HAP-1 (cell line): ENCODE data around the gene RNH1.
A peak's percentile ranks its signal among the peaks of the same experiment; 100 is the strongest.

ENCODE experiments used
- DNase-seq, 2 experiments: peaks; one replicate each; pipeline ENCODE4 v3.0.0-alpha.2; 2016 to 2020; ENCODE audit warnings: low spot score in 2 of 2
- H3K27me3 ChIP-seq: fragments of 250-450 bp; sonication (Bioruptor Pico); 2 replicates; pipeline ENCODE4 v1.5.1; 2020; ENCODE audit warnings: low read depth, mild to moderate bottlenecking, moderate library complexity
- H3K36me3 ChIP-seq: fragments of 250-450 bp; sonication (Bioruptor Pico); replicated peaks from 2 replicates; pipeline ENCODE4 v1.5.1; 2020; ENCODE audit warnings: mild to moderate bottlenecking
- H3K4me1 ChIP-seq: fragments of 250-450 bp; sonication (Bioruptor Pico); 2 replicates; pipeline ENCODE4 v1.5.1; 2020; ENCODE audit warnings: mild to moderate bottlenecking
- H3K4me3 ChIP-seq: fragments of 250-450 bp; sonication (Bioruptor Pico); 2 replicates; pipeline ENCODE4 v1.5.1; 2020; ENCODE audit warnings: mild to moderate bottlenecking, moderate library complexity
- H3K9me3 ChIP-seq: fragments of 250-450 bp; sonication (Bioruptor Pico); 2 replicates; pipeline ENCODE4 v1.5.1; 2020; ENCODE audit warnings: mild to moderate bottlenecking, moderate library complexity
- in situ Hi-C: fragments of 300-500 bp; cut with MboI; formaldehyde crosslinking; loops from 3 replicates; pipeline ENCODE4 v1.14.3; 2020; ENCODE audit warnings: low sequenced_read_pairs, inconsistent platforms, mixed read lengths

The RNH1 gene

DNA sequence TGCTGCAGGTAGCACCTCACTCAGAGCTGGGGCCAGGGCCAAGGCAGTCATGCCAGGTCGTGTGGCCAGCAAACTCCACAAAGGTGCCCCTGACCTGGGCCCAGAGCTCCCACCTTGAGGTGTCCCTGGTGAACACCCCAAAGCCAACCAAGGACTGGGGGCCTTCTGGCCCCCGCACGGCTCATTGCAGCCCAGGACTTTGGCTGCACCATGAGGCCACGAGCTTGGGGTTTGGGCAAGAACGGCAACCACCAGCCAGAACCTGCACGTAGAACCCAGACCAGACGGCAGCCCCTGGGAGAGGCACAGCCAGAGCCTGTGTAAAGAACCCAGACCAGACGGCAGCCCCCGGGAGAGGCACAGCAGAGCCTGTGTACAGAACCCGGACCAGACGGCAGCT, 38.1 kb upstream of the RNH1 start:
- Histone ChIP-seq H3K9me3 (no peaks in the 10 kb centered on the region), H3K36me3 (no peaks in the 10 kb centered on the region), H3K4me3 (no peak overlapping the region), H3K27me3 (no peaks in the 10 kb centered on the region), H3K4me1 (no peaks in the 10 kb centered on the region)
- DNase-seq, result no peak
- in situ Hi-C loops, result no loop called here

DNA sequence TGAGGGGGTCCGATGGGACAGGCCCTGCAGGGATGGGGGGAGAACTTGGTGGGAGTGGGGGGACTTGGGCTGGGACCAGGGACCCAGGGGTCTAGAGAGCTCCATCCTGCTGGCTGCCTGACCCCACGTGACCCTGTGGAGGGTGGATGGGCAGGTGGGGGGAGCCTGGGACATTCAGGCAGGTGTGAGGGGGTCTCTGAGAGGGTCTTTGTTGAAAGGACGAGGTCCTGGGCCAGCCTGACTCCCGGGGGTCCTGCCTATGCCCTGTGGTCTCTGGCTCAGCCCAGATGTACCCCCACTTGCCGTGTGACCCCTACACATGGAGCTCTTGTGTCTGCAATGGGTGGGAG, 37.8 kb upstream of the RNH1 start:
- no peaks in the 10 kb centered on the region for H3K9me3 ChIP-seq
- no peak for DNase-seq
- H3K4me1 ChIP-seq, result no peaks in the 10 kb centered on the region
- H3K36me3 ChIP-seq, result no peaks in the 10 kb centered on the region
- H3K4me3 ChIP-seq, result no peak overlapping the region
- no peaks in the 10 kb centered on the region for H3K27me3 ChIP-seq
- in situ Hi-C loops, result no loop called here

DNA sequence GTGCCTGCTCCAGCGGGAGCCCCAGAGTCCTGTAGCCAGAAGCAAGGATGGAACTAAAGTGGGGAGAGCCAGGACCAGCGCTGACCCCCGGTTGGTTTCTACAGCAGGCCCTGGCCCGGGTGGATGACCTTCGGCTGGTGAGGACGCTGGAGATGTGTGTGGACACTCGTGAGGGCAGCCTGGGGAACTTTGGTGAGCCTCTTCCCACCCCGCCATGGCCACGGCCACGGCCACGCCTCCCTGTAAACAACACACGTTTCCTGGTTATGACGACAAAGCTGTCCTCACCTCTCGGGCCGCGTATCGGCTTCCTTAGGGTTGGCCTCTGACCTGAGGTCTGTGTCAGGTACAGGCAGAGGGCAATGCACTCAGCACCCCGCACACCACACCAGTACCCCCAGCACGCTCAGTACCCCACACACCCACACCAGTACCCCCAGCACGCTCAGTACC, 34.4 kb upstream of the RNH1 start:
- Histone ChIP-seq H3K27me3 (no peaks in the 10 kb centered on the region), H3K9me3 (no peaks in the 10 kb centered on the region), H3K4me1 (no peaks in the 10 kb centered on the region; the same call in 1 of the 2 replicates), H3K36me3 (no peaks in the 10 kb centered on the region), H3K4me3 (no peak overlapping the region)
- in situ Hi-C loops, result no loop called here
- DNase-seq, result no peak

DNA sequence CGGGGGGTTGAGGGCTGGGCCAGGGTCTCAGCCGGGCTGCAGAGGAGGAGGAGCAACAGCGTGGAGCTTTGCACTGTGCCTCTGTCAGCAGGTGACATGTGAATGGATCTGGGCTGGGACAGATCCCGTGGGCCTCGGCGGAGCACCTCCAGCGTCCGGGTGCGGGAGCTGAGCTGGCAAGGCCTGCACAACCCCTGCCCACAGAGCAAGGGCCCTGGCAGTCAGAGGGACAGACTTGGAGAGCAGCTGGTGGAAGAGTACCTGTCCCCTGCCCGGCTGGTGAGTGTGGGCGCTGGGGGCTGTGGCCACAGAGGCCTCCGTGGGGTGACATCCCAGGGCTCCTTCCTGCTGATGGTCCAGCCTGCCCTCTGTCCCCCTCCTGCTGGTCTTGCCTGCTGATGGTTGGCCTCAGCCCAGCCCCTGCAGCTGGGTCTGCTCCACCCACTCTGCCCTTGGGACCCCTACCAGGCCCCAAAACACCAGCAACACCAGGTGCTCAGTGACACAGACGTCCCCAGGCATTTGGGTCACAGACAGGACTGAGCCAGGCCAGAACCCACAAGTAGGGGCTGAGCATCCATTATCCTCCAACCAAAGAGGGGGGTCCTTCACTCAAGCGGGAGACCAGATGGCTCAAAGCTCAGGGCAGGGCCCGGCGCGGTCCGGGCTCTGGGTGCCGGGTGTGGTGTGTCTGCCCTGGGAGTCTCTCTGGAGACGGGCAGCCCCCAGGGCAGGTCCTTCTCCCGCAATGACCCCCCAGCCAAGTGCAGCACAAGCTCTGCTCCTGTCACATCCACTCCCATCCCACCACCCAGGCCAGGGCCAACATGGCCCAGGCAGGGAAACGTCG, 33.8 kb upstream of the RNH1 start:
- Histone ChIP-seq H3K27me3 (no peaks in the 10 kb centered on the region), H3K4me3 (no peak overlapping the region), H3K36me3 (no peaks in the 10 kb centered on the region), H3K4me1 (no peaks in the 10 kb centered on the region; the same call in 1 of the 2 replicates), H3K9me3 (no peaks in the 10 kb centered on the region)
- no peak for DNase-seq
- in situ Hi-C loops, result no loop called here

DNA sequence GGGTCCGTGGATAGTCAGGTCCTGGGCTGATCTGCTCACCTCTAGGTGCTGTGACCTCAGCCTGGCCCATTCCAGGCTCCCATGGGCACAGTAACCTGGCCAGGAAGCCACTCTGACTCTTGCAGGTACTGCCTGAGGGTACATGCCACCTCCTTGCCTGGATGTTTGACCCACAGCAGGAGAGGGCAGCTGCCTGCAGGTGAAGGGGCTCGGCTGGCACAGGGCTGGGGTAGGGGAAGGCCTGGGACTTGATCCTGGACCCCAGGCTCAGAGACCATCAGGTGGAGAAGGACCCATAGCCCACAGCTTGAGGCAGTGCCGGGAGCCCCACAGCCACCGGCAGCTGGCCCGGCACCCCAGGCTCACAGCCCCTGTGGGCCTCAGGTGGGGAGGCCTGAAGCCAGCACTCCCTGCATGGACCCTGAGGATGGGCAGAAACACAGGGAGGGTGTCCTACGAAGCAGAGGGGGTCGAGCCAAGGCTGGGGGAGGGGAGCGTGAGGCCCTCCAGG, 33.0 kb upstream of the RNH1 start:
- Histone ChIP-seq H3K4me3 (no peak overlapping the region), H3K27me3 (no peaks in the 10 kb centered on the region), H3K36me3 (no peaks in the 10 kb centered on the region), H3K9me3 (no peaks in the 10 kb centered on the region), H3K4me1 (no peaks in the 10 kb centered on the region; the same call in 1 of the 2 replicates)
- in situ Hi-C loops, result no loop called here
- DNase-seq, result no peak

DNA sequence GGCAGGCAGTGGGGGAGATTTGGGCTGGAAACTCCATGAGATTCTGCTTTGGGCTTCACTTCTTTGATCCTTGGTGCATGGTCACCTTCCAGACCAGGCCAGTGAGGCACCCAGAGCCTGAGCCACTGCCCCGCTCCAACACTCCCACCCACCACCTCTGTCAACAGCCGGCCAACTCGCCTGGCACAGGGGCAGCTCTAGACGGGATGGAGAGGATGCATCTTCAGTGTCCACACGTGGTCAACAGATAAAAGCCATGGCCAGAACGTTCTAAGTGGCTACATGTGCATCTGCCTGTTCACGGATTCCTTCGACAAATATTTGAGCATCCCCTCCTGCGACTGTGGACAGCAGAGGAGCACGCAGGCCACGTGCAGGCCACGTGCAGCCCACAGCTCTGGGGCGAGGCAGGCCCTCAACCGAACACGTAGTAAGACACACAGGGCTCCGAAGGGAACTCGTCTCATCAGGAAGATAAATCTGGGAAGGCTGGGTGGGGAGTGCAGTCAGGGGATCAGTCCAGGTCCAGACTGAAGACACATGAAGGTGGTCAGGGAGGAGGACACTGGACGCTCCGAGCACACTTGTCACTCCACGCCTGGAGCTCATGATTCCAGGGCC, 31.5 kb upstream of the RNH1 start:
- Histone ChIP-seq H3K4me1 (no peaks in the 10 kb centered on the region; the same call in 1 of the 2 replicates), H3K27me3 (no peaks in the 10 kb centered on the region), H3K9me3 (no peaks in the 10 kb centered on the region), H3K4me3 (no peak overlapping the region), H3K36me3 (peaks cover 5% of the 10 kb centered on the region; the same call in 1 of the 2 replicates)
- no peak for DNase-seq
- in situ Hi-C loops, result no loop called here

DNA sequence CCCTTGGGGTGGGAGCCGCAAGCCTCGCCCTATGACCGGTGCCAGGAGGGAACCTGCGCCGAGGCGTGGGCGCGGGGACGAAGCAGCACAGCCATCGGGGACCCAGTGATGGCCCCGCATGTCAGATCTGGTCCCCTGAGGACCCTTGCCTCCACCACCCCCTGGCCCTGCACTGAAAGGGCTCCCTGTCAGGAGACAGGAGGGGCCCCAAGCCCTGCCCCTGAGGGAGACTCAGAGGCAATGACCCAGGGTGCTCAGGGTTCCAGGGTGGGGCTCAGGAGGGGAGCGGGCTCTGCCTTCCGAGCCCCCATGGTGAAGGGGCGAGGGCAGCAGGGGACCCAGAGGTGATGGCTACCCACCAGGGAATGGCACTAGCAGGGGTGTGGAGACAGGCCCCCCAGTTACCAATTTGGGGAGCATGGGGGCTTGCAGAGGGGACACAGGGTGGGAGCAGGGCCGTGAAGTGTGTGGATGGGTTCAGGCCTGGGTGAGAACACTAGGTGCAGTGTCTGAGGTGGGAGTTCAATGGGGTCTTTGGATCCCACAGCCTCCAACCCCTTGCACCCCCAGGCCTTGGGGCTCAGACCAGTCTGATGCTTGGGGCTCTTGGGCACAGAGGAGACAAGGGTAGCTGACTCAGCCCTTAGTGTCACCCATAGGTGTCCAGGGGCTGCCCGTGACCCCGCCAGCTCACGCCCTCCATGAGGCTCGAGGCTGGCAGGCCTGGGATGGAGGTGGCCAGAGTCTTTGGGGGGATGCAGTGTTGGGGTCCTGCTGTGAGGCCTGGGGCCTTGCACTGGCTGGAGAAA, 30.8 kb upstream of the RNH1 start:
- peaks cover 12% of the 10 kb centered on the region for H3K36me3 ChIP-seq
- no peaks in the 10 kb centered on the region for H3K27me3 ChIP-seq
- H3K4me1 ChIP-seq, result no peaks in the 10 kb centered on the region; the same call in 1 of the 2 replicates
- no peaks in the 10 kb centered on the region for H3K9me3 ChIP-seq
- no peak overlapping the region for H3K4me3 ChIP-seq
- no peak for DNase-seq
- in situ Hi-C loops, result no loop called here

DNA sequence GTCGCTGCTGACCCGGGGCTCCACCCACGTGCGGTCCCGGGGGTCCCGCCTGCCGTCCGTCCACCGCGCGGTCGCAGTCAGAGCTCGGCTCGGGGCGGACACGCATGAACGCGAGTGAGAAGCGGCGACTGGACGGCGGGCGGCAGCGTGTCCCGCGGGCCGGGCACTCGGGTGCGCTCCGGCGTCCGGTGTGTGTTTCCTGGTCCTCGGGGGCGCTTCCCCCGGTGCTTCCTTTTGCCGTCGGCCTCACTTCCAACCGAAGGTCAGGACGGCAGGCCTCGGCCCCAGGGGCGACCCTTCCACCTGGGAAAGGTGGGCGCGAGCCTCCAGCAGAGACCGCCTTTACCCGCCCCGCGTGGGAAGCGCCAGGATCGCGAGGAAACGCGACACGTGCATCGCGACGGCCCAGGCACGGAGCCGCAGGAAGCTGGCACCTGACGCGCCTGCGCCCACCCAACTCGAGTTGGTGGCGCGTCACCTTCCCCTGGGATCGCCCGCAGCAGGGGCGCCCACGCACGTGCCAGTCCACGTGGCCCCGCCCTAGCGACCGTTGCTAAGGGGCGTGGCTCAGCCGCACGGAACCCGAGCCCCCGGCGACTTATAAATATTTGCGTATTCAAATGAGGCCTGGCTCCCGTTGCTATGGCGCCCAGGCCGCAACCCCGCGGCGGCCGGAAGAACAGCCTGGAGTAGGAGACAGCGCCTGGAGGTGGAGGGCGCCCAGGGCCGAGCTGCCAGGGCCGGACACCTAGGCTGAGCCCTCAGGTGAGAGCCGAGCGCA, 30.0 kb upstream of the RNH1 start, which contains the start of gene LRRC56:
Gene LRRC56, plus strand, starts transcription at position 687 of the 781 bp plus-strand sequence. CDS start 3,158 bp downstream, outside the sequence.
- Histone ChIP-seq H3K9me3 (no peaks in the 10 kb centered on the region), H3K4me3 (peak within 1 kb of the TSS; percentile 67), H3K27me3 (no peaks in the 10 kb centered on the region), H3K36me3 (peaks cover 20% of the 10 kb centered on the region), H3K4me1 (no peaks in the 10 kb centered on the region; the same call in 1 of the 2 replicates)
- in situ Hi-C loops, result no loop called here
- peak in 1 of 2 experiments; percentile 65 for DNase-seq

DNA sequence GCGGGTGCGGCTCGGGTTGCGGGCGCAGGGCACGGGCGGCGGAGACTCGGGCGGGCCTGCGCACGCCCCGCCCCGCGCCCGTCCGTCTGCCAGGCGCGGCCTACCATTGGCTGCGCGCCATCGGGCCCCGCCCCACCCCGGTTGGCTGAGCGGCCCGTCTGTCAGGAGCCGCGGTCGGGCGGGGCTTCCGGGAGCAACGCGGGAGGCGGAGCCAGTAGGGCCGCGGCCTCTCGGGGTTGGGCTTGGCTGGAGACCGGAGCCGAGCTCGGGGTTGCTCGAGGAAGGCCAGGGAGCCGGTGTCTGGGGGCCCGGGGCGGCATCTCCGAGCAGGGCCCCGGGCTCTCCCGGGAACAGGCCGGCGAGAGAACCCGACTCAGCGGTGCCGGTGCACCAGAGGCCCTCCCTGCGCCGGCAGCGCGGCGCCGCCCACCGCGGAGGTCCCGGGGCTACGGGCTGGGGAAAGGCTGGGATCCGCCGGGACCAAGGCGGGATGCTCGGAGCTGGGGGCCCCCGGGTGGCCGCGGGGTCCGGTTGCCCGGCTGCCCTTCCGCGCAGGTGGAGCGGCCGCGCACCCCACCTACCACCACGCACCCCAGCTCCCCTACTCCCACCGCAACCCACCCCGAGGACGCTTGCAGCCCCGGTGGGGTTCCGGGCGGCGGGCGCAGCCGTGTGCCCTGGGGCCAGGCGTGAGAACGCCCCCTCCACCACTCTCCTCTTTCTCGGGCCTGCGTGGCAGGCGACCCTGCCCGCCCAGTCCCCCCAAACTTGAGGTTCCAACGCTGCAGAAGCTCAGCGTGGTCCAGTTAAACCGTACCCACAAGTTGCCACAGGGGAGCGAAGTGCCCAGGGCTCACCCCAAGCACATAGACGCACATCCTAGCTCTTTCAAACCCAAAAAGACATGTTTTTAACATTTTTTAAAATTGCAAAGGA, 28.7 kb upstream of the RNH1 start, which contains the start of gene HRAS:
Gene HRAS, minus strand, starts transcription at position 58 of the 936 bp plus-strand sequence.
- H3K4me3 ChIP-seq, result peak within 1 kb of the TSS; percentile 77
- H3K27me3 ChIP-seq, result no peaks in the 10 kb centered on the region
- H3K4me1 ChIP-seq, result no peaks in the 10 kb centered on the region; the same call in 1 of the 2 replicates
- in situ Hi-C loops, result no loop called here
- H3K36me3 ChIP-seq, result peaks cover 26% of the 10 kb centered on the region
- no peaks in the 10 kb centered on the region for H3K9me3 ChIP-seq
- peak; percentile 87 to 95 for DNase-seq

DNA sequence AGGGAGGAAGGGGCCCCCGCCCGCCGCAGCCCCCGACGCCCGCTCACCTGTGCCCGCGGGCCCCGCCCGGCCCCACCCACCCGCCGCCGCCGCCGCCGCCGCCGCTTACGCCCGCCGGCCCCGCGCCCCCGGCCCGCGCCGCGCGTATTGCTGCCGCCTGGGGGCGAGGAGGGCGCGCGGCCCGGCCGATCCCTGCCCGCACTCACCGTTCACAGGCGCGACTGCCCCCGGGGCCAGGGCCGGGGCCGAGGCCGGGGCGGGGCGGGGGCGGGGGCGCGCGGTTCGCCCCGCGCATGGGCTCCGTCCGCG, 28.1 kb upstream of the RNH1 start:
- H3K36me3 ChIP-seq, result peaks cover 26% of the 10 kb centered on the region
- in situ Hi-C loops, result no loop called here

DNA sequence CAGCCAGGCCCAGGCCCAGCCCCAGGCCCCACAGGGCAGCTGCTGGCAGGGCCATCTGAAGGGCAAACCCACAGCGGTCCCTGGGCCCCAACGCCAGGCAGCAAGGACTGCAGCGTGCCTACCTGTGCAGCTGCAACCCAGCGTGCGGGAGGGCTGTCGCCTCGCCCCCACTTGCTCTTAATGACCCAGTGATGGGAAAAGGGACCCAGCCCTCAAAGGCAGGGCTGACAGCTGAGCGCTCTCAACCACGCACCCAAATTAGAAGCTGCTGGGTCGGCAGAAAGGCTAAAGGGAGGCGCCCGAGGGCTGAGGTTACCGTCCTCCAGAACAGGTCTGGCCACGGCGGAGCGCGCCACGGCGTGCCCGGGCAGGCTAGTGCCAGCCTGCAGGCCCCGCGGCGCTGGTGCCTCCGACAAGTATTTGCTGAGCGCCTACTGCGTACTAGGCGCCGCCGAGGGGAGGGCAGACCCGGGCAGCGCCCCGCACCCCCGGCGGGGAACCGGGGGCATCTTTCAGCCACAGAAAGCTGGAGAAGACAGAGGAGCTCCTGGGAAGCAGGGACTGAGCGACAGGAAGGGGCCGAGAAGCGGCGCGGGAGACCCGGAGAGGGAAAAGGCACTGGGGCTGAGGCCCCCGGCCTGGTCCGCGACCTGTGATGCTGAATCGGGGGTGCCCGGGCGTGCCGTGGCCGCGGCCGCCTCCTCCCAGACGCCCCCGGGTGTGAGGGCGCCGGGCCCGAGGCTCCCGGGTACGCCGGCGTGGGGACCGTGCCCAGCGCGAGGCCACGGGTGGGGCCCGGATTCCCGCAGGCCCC, 27.6 kb upstream of the RNH1 start:
- no peaks in the 10 kb centered on the region for H3K27me3 ChIP-seq
- in situ Hi-C loops, result no loop called here
- peaks cover 26% of the 10 kb centered on the region for H3K36me3 ChIP-seq
- H3K4me1 ChIP-seq, result no peaks in the 10 kb centered on the region; the same call in 1 of the 2 replicates
- H3K4me3 ChIP-seq, result peak overlapping the region; percentile 77
- peak in 1 of 2 experiments; percentile 43 for DNase-seq
- H3K9me3 ChIP-seq, result no peaks in the 10 kb centered on the region

More for the DNA sequence above, 28.1 kb upstream of the RNH1 start:
- Histone ChIP-seq H3K4me3 (peak overlapping the region; percentile 77; the same call in 1 of the 2 replicates), H3K27me3 (no peaks in the 10 kb centered on the region), H3K9me3 (no peaks in the 10 kb centered on the region), H3K4me1 (no peaks in the 10 kb centered on the region; the same call in 1 of the 2 replicates)
- DNase-seq, result no peak
